ENCODE measurements around the gene HELQ.

DNA sequence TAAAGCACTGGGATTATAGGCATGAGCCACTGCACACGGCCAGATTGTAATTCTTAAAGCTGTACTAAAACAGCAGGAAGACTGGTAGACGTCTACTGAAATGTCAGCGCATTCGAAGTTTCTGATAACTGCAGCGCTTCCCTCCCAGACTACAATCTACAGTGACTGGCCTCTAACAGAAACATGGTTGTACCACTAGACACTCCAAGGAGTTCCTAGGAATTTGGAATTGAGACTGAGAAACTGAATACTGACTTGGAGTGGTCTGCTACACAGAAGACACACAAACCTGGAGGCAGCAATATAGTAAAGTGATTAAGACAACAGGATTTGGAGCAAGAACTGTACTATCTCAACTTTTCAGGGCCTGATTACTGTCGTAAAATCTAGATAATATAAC lies 937 bp downstream of the HELQ start:
- TF ChIP-seq, protein P1, sequence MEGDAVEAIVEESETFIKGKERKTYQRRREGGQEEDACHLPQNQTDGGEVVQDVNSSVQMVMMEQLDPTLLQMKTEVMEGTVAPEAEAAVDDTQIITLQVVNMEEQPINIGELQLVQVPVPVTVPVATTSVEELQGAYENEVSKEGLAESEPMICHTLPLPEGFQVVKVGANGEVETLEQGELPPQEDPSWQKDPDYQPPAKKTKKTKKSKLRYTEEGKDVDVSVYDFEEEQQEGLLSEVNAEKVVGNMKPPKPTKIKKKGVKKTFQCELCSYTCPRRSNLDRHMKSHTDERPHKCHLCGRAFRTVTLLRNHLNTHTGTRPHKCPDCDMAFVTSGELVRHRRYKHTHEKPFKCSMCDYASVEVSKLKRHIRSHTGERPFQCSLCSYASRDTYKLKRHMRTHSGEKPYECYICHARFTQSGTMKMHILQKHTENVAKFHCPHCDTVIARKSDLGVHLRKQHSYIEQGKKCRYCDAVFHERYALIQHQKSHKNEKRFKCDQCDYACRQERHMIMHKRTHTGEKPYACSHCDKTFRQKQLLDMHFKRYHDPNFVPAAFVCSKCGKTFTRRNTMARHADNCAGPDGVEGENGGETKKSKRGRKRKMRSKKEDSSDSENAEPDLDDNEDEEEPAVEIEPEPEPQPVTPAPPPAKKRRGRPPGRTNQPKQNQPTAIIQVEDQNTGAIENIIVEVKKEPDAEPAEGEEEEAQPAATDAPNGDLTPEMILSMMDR (IDR thresholded peaks at IDR 0.05) = no peak
- TF ChIP-seq EZH2 (IDR thresholded peaks at IDR 0.05; ENCODE audit: borderline replicate concordance, insufficient read depth, low read depth, low read length, poor library complexity, severe bottlenecking) = no peak
